AG09319 (cell line): ENCODE measurements around the gene GAGE1.
"Not testable (repeated sequence)": the region's sequence is repeated elsewhere in the genome, so short reads cannot be mapped to it uniquely, and the experiment has no call there.

Experiments
- DNase-seq: peaks from one replicate; pipeline ENCODE4 v3.0.0-alpha.2; 2010; ENCODE audit warnings: low read depth; ENCODE audit errors: extremely low read depth
- TF ChIP-seq, protein P1 (sequence below): IDR thresholded peaks from 2 replicates; pipeline ENCODE4 v1.5.1; 2011; ENCODE audit warnings: low read depth, mild to moderate bottlenecking, inconsistent platforms, low read length, moderate library complexity

The GAGE1 gene, protein sequence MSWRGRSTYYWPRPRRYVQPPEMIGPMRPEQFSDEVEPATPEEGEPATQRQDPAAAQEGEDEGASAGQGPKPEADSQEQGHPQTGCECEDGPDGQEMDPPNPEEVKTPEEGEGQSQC

DNA sequence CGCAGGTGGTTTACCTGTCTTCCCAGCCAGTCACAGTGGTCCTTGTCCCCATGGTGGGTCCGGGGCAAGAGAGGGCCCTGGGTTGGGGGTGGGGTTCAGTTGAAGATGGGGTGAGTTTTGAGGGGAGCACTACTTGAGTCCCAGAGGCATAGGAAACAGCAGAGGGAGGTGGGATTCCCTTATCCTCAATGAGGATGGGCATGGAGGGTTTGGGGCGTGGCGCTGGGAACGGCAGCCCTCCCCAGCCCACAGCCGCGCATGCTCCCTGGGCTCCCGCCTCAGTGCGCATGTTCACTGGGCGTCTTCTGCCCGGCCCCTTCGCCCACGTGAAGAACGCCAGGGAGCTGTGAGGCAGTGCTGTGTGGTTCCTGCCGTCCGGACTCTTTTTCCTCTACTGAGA, at the start of gene GAGE1:
Gene GAGE1, plus strand, starts transcription at position 301 of the 400 bp plus-strand sequence. CDS start 1,155 bp downstream, outside the sequence.
- DNase-seq, result not testable (repeated sequence)

DNA sequence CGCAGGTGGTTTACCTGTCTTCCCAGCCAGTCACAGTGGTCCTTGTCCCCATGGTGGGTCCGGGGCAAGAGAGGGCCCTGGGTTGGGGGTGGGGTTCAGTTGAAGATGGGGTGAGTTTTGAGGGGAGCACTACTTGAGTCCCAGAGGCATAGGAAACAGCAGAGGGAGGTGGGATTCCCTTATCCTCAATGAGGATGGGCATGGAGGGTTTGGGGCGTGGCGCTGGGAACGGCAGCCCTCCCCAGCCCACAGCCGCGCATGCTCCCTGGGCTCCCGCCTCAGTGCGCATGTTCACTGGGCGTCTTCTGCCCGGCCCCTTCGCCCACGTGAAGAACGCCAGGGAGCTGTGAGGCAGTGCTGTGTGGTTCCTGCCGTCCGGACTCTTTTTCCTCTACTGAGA, 47.8 kb upstream of the GAGE1 start, which contains the start of gene GAGE12E:
Gene GAGE12E, plus strand, starts transcription at position 301 of the 400 bp plus-strand sequence. CDS start 1,155 bp downstream, outside the sequence.
- DNase-seq, result not testable (repeated sequence)

DNA sequence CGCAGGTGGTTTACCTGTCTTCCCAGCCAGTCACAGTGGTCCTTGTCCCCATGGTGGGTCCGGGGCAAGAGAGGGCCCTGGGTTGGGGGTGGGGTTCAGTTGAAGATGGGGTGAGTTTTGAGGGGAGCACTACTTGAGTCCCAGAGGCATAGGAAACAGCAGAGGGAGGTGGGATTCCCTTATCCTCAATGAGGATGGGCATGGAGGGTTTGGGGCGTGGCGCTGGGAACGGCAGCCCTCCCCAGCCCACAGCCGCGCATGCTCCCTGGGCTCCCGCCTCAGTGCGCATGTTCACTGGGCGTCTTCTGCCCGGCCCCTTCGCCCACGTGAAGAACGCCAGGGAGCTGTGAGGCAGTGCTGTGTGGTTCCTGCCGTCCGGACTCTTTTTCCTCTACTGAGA, 38.3 kb upstream of the GAGE1 start, which contains the start of gene GAGE12F:
Gene GAGE12F, plus strand, starts transcription at position 301 of the 400 bp plus-strand sequence. CDS start 1,155 bp downstream, outside the sequence.
- DNase-seq, result not testable (repeated sequence)

DNA sequence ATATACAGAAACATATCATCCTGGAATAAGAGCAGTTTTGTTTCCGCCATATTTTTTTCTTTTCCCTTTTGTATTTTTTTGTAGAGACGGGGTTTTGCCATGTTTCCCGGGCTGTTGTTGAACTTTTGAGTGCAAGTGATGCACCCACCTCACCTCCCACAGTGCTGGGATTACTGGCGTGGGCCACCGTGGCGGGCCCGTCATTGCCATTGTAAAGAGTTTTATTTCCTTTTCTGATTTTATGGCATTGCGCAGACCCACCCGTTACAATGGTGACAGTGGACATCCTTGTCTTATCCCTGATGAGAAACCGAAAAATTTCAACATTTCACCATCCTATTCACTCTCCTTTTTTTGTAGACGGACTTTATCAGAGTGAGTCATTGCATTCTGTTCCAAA, 30.1 kb upstream of the GAGE1 start:
- not testable (repeated sequence) for DNase-seq

DNA sequence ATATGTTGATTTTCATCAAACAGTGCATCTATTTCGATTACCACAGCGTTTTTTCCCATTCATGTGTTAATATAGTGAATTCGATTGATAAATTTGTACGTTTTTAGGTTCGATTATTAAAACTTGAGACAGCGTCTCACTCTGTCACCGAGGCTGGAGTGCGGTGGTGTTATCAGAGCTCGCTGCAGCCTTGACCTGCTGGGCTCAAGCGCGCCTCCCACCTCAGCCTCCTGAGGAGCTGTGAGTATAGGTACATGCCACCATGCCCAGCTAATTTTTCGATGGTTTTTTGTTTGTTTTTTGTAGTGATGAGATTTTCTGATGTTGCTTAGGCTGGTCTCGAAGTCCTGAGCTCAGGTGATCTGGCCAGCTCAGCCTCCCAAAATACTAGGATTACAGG, 29.7 kb upstream of the GAGE1 start:
- DNase-seq, result not testable (repeated sequence)

DNA sequence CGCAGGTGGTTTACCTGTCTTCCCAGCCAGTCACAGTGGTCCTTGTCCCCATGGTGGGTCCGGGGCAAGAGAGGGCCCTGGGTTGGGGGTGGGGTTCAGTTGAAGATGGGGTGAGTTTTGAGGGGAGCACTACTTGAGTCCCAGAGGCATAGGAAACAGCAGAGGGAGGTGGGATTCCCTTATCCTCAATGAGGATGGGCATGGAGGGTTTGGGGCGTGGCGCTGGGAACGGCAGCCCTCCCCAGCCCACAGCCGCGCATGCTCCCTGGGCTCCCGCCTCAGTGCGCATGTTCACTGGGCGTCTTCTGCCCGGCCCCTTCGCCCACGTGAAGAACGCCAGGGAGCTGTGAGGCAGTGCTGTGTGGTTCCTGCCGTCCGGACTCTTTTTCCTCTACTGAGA, 28.7 kb upstream of the GAGE1 start, which contains the start of gene GAGE12G:
Gene GAGE12G, plus strand, starts transcription at position 301 of the 400 bp plus-strand sequence. CDS start 1,155 bp downstream, outside the sequence.
- not testable (repeated sequence) for DNase-seq

DNA sequence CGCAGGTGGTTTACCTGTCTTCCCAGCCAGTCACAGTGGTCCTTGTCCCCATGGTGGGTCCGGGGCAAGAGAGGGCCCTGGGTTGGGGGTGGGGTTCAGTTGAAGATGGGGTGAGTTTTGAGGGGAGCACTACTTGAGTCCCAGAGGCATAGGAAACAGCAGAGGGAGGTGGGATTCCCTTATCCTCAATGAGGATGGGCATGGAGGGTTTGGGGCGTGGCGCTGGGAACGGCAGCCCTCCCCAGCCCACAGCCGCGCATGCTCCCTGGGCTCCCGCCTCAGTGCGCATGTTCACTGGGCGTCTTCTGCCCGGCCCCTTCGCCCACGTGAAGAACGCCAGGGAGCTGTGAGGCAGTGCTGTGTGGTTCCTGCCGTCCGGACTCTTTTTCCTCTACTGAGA, 19.2 kb upstream of the GAGE1 start, which contains the start of gene GAGE12H:
Gene GAGE12H, plus strand, starts transcription at position 301 of the 400 bp plus-strand sequence. CDS start 1,155 bp downstream, outside the sequence.
- not testable (repeated sequence) for DNase-seq

DNA sequence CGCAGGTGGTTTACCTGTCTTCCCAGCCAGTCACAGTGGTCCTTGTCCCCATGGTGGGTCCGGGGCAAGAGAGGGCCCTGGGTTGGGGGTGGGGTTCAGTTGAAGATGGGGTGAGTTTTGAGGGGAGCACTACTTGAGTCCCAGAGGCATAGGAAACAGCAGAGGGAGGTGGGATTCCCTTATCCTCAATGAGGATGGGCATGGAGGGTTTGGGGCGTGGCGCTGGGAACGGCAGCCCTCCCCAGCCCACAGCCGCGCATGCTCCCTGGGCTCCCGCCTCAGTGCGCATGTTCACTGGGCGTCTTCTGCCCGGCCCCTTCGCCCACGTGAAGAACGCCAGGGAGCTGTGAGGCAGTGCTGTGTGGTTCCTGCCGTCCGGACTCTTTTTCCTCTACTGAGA, 9.6 kb upstream of the GAGE1 start, which contains the start of gene GAGE2A:
Gene GAGE2A, plus strand, starts transcription at position 301 of the 400 bp plus-strand sequence. CDS start 1,155 bp downstream, outside the sequence.
- not testable (repeated sequence) for DNase-seq

DNA sequence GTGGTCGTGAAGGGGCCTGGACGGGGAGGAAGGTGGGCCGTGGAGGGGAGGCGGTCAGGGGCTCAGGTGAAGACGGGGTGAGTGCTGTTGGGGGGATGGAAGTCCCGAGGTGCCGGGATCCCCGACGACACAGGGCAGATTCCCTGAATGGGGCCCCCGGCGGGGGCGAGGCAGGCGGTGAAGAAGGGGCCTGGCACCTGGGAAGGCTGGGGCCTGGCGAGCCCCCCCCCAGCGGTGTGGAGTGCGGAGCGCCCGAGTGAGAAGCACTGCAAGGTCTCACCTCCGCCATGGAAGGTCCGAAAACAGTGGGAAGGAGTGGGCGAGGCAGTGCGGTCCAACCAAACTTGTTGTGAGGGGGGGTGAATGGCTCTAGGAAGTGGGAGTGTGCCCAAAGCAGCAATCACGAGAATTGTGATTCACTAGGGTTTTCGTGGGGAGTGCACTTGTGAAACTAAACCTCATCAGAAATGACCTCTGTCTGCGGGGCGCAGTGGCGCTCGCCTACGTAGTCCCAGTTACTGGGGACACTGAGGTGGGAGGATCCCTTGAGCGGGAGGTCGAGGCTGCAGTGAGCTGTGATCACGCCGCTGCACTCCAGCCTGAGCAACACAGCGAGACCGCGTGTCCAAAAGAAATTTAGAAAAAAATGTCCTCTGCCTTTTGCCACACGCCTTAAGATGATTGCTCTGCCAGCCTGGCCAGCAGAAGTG, 8.9 kb upstream of the GAGE1 start:
- not testable (repeated sequence) for DNase-seq

DNA sequence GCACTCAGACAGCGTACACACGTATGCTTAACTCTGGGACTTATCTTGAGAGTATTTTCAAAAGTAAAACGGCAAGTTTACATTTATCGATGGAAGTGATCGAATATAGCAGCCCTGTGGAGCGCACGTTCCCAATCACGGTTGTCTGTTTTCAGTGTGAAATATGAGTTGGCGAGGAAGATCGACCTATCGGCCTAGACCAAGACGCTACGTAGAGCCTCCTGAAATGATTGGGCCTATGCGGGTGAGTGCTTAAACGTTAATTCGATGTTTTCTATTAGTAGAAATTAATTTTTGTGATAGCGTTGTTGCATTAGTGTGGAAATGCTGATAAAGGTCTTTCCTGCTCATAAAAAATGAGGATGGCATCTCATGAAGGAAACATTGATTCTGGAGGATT, 8.3 kb upstream of the GAGE1 start:
- not testable (repeated sequence) for DNase-seq

DNA sequence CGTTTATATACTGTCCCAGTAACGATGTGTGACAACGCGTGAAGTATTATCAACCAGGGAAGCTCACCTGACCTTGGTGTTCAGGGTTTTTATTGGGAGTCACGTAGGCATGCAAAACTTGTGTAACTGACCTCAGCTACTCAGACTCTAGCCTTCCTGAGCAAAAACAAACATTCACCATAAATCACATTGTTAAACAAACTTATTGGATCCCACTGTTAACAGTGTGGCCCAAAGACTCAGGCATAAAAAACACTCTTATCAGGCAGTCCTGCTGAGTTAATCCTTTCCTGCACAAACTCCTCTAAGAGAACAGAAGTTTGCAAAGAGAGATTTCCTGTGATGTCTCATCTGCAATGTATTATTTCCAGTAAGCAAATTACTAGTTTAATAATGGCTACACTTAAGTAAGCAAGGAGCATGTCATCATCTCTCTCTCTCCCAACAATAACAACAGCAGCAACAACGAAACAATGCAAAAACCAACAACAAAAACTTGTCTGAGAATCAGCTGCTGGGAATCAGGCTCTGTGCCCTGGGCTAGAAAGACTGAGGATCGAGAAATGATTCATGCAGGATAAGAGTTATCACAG, 12.0 kb downstream of the GAGE1 start:
- no peak for DNase-seq

DNA sequence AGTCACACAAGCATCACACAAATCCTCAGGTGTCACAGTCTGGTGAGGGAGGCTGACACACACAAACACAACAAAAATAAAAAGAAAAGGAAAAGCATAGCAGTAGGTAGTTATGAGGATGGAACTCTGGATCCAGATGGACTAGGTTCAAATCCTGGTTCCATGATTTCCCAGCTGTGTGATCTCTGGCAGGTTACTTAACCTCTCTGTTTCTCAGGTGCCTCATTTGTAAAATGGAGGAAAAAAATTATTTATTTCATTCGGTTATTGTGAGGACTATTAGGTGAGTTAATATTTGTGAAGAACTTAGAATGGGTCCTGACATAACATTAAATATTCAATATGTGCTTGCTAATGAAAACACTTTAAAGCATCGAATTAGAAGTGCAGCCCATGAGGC, 19.8 kb downstream of the GAGE1 start:
- TF ChIP-seq, protein P1, sequence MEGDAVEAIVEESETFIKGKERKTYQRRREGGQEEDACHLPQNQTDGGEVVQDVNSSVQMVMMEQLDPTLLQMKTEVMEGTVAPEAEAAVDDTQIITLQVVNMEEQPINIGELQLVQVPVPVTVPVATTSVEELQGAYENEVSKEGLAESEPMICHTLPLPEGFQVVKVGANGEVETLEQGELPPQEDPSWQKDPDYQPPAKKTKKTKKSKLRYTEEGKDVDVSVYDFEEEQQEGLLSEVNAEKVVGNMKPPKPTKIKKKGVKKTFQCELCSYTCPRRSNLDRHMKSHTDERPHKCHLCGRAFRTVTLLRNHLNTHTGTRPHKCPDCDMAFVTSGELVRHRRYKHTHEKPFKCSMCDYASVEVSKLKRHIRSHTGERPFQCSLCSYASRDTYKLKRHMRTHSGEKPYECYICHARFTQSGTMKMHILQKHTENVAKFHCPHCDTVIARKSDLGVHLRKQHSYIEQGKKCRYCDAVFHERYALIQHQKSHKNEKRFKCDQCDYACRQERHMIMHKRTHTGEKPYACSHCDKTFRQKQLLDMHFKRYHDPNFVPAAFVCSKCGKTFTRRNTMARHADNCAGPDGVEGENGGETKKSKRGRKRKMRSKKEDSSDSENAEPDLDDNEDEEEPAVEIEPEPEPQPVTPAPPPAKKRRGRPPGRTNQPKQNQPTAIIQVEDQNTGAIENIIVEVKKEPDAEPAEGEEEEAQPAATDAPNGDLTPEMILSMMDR, result no peak
- no peak for DNase-seq

More for the DNA sequence above, 12.0 kb downstream of the GAGE1 start:
- TF ChIP-seq, protein P1, result no peak
